ENCODE data around the gene SYT17.
A peak's percentile ranks its signal among the peaks of the same experiment; 100 is the strongest.

Gene SYT17

GRCh38 chr16:19295393-19295792, 127.4 kb downstream of the SYT17 start:
- FAIRE-seq (no peak), DNase-seq (ENCODE audit: low spot score) (no peak)

- DNase-seq (ENCODE audit: low spot score) (no peak), FAIRE-seq (no peak)
These were observed 129.4 kb downstream of the SYT17 start for GRCh38 chr16:19297454-19297853.

- FAIRE-seq (no peak), DNase-seq (ENCODE audit: low spot score) (no peak)
These were observed 131.5 kb downstream of the SYT17 start for GRCh38 chr16:19299565-19299964.

- FAIRE-seq (no peak), DNase-seq (ENCODE audit: low spot score) (no peak)
These were observed 133.9 kb downstream of the SYT17 start for GRCh38 chr16:19301931-19302330.

GRCh38 chr16:19304750-19305149, 136.7 kb downstream of the SYT17 start:
- DNase-seq (ENCODE audit: low spot score), result no peak

GRCh38 chr16:19305443-19305842, 137.4 kb downstream of the SYT17 start:
- no peak for FAIRE-seq
- no peak for DNase-seq (ENCODE audit: low spot score)

More at GRCh38 chr16:19304750-19305149, 136.7 kb downstream of the SYT17 start:
- no peak for FAIRE-seq

GRCh38 chr16:19307587-19308241, 139.7 kb downstream of the SYT17 start:
- DNase-seq (ENCODE audit: low spot score), result peak; percentile 20
- FAIRE-seq, result no peak

GRCh38 chr16:19308392-19308791, 140.4 kb downstream of the SYT17 start:
- no peak for FAIRE-seq

GRCh38 chr16:19309178-19309577, 141.1 kb downstream of the SYT17 start:
- DNase-seq (ENCODE audit: low spot score) (no peak), FAIRE-seq (no peak)

More at GRCh38 chr16:19308392-19308791, 140.4 kb downstream of the SYT17 start:
- no peak for DNase-seq (ENCODE audit: low spot score)

GRCh38 chr16:19314718-19315425, 146.8 kb downstream of the SYT17 start:
- DNase-seq (ENCODE audit: low spot score), result no peak
- FAIRE-seq, result no peak

- FAIRE-seq (no peak), DNase-seq (ENCODE audit: low spot score) (no peak)
These were observed 147.9 kb downstream of the SYT17 start for GRCh38 chr16:19315889-19316433.

- DNase-seq (ENCODE audit: low spot score), result no peak
These were observed 148.8 kb downstream of the SYT17 start for GRCh38 chr16:19316846-19317245.

More at GRCh38 chr16:19316846-19317245, 148.8 kb downstream of the SYT17 start:
- no peak for FAIRE-seq

Data from urothelium cell line (cell line).